K562 (cell line): ENCODE results near the gene TLNRD1. TPM values are rescaled to one million over a fixed set of nuclear protein-coding genes. Genes with fewer than 3 reads are reported as not detected.

Source experiments
- ARID3B ChIP-seq: fragments of 250-450 bp; sonication (Bioruptor Pico); IDR thresholded peaks from 2 replicates; pipeline ENCODE4 v1.4.0; 2020; ENCODE audit warnings: borderline replicate concordance
- FOXA1 ChIP-seq: fragments of 450-650 bp; IDR thresholded peaks from 2 replicates; pipeline ENCODE4 v1.6.1; 2016; ENCODE audit warnings: mild to moderate bottlenecking, borderline replicate concordance
- GABPB2 ChIP-seq: fragments of 250-450 bp; sonication (Bioruptor Pico); conservative IDR thresholded peaks from 2 replicates; pipeline ENCODE4 v1.5.1; 2021; ENCODE audit warnings: mild to moderate bottlenecking
- HSF4 ChIP-seq: fragments of 250-450 bp; sonication (Bioruptor Pico); IDR thresholded peaks from 2 replicates; pipeline ENCODE4 v2.1.2; 2022; ENCODE audit warnings: mild to moderate bottlenecking, moderate library complexity, borderline replicate concordance
- MEF2A ChIP-seq: IDR thresholded peaks from 2 replicates; pipeline ENCODE4 v1.6.1; 2011; ENCODE audit warnings: low read depth, mild to moderate bottlenecking, low read length, moderate library complexity; ENCODE audit not compliant: control insufficient read depth
- PBX2 ChIP-seq, 2 experiments: IDR thresholded peaks in 1 of 2; conservative IDR thresholded peaks in 1 of 2; 2 replicates each; pipeline ENCODE4 v1.6.1; 2016; ENCODE audit warnings: low read depth in 2 of 2, mild to moderate bottlenecking in 1 of 2, missing compliant biosample characterization in 1 of 2, missing genetic modification characterization in 1 of 2, moderate library complexity in 1 of 2
- PREB ChIP-seq: sonication (generic); formaldehyde crosslinking; IDR thresholded peaks from 2 replicates; pipeline ENCODE4 v1.8.1; 2023; ENCODE audit warnings: mild to moderate bottlenecking, missing genetic modification reagents
- SNRNP70 ChIP-seq: fragments of 200-400 bp; formaldehyde crosslinking; optimal IDR thresholded peaks from 2 replicates; pipeline ENCODE3; 2017; ENCODE audit warnings: low read depth, low read length
- TEAD4 ChIP-seq, 2 experiments: sonication (generic) in 1 of 2; formaldehyde crosslinking in 1 of 2; IDR thresholded peaks; 2 replicates each; pipeline versions ENCODE4 v1.6.1 to v1.8.0; 2012 to 2022; ENCODE audit warnings: borderline replicate concordance in 1 of 2, inconsistent platforms in 1 of 2, low read length in 1 of 2, mild to moderate bottlenecking in 1 of 2, missing genetic modification reagents in 1 of 2
- ZBTB43 ChIP-seq: sonication (generic); formaldehyde crosslinking; IDR thresholded peaks from 2 replicates; pipeline ENCODE4 v1.8.0; 2023; ENCODE audit warnings: mild to moderate bottlenecking, missing genetic modification reagents
- polyA plus RNA-seq, 8 experiments: library from polyadenylated mRNA; depleted of rRNA in 4 of 8; stranded (reverse) in 5 of 8; unstranded in 3 of 8; fragments of >200 nt; fragmentation: Nextera tagmentation in 2 of 8; fragmentation: Illumina TruSeq in 1 of 8; extraction: Ambion mirVana in 2 of 8; extraction: Trizol in 1 of 8; gene quantifications; 2 replicates each; pipeline versions ENCODE4 v1.2.1 to v1.2.3, GENCODE V29; 2011 to 2014; ENCODE audit warnings: inconsistent platforms in 1 of 8, missing spikeins in 1 of 8
- total RNA-seq, 7 experiments: library from RNA; depleted of rRNA in 6 of 7; stranded (reverse); fragments of >200 nt in 6 of 7; fragmentation: Illumina TruSeq in 2 of 7; extraction: Trizol in 2 of 7; gene quantifications; 2 replicates each; pipeline versions ENCODE4 v1.2.1 to v1.2.3, GENCODE V29; 2011 to 2021; ENCODE audit warnings: low replicate concordance in 1 of 7
- TF ChIP-seq, protein P1 (sequence below): fragments of 450-650 bp; IDR thresholded peaks from 2 replicates; pipeline ENCODE4 v1.6.1; 2016; ENCODE audit warnings: low read depth, mild to moderate bottlenecking, moderate library complexity
- TF ChIP-seq, protein P2 (sequence below): sonication (generic); formaldehyde crosslinking; IDR thresholded peaks from 2 replicates; pipeline ENCODE4 v1.8.0; 2023; ENCODE audit warnings: missing genetic modification reagents, mild to moderate bottlenecking, borderline replicate concordance

TLNRD1 gene
- total and polyA plus RNA-seq, 9 of the 15 experiments (the other 6 are each of a cell fraction or from before 2014, with no cell fraction given): 1.1 to 33.1 (median 5.7) TPM

DNA sequence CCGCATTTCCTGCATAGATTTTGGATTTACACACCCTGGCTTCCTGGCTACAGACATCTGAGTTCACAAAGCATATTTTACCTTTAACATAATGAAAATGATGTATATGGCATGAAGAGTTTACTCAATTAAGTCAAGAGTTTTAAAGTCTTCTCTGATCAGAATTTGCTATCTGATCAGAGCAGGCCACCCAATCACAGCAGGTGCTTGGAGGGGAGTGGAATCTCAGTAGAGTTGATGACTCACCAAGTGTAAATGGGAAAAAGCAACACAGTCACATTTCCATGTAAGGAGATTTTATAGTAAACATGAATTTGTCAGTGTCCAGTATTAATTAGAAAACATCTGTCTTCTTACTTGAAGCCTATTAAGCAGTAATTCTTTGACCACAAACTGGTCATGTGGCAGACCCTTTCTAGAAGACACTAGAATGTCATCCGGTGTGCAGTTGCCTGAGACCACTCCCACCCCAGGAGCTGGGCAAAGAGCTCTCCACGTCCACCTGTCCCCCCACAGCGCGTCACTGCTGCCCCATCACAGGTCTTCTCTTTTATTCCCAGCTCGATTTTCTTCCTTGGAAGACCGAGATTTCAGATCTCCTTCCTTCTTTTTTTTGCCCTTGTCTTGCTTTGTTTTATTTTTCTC is 21.9 kb upstream of the TLNRD1 start (continued):
- TF ChIP-seq, protein P1, sequence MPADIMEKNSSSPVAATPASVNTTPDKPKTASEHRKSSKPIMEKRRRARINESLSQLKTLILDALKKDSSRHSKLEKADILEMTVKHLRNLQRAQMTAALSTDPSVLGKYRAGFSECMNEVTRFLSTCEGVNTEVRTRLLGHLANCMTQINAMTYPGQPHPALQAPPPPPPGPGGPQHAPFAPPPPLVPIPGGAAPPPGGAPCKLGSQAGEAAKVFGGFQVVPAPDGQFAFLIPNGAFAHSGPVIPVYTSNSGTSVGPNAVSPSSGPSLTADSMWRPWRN: no peak
- no peak for TF ChIP-seq HSF4 (CRISPR knock-in tag)
- no peak for TF ChIP-seq SNRNP70
- no peak for TF ChIP-seq PBX2 (CRISPR knock-in tag; IDR thresholded peaks at IDR 0.05; ENCODE audit: low read depth)
- TF ChIP-seq PBX2 (tag; conservative IDR thresholded peaks at IDR 0.05; ENCODE audit: low read depth): no peak
- no peak for TF ChIP-seq MEF2A
- no peak for TF ChIP-seq ZBTB43
- TF ChIP-seq ARID3B (CRISPR knock-in tag): no peak
- no peak for TF ChIP-seq PREB
- TF ChIP-seq, protein P2, sequence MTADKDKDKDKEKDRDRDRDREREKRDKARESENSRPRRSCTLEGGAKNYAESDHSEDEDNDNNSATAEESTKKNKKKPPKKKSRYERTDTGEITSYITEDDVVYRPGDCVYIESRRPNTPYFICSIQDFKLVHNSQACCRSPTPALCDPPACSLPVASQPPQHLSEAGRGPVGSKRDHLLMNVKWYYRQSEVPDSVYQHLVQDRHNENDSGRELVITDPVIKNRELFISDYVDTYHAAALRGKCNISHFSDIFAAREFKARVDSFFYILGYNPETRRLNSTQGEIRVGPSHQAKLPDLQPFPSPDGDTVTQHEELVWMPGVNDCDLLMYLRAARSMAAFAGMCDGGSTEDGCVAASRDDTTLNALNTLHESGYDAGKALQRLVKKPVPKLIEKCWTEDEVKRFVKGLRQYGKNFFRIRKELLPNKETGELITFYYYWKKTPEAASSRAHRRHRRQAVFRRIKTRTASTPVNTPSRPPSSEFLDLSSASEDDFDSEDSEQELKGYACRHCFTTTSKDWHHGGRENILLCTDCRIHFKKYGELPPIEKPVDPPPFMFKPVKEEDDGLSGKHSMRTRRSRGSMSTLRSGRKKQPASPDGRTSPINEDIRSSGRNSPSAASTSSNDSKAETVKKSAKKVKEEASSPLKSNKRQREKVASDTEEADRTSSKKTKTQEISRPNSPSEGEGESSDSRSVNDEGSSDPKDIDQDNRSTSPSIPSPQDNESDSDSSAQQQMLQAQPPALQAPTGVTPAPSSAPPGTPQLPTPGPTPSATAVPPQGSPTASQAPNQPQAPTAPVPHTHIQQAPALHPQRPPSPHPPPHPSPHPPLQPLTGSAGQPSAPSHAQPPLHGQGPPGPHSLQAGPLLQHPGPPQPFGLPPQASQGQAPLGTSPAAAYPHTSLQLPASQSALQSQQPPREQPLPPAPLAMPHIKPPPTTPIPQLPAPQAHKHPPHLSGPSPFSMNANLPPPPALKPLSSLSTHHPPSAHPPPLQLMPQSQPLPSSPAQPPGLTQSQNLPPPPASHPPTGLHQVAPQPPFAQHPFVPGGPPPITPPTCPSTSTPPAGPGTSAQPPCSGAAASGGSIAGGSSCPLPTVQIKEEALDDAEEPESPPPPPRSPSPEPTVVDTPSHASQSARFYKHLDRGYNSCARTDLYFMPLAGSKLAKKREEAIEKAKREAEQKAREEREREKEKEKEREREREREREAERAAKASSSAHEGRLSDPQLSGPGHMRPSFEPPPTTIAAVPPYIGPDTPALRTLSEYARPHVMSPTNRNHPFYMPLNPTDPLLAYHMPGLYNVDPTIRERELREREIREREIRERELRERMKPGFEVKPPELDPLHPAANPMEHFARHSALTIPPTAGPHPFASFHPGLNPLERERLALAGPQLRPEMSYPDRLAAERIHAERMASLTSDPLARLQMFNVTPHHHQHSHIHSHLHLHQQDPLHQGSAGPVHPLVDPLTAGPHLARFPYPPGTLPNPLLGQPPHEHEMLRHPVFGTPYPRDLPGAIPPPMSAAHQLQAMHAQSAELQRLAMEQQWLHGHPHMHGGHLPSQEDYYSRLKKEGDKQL: no peak
- no peak for TF ChIP-seq FOXA1
- TF ChIP-seq TEAD4 (IDR thresholded peaks at IDR 0.05; ENCODE audit: low read length): peak; percentile 50
- TF ChIP-seq TEAD4 (CRISPR knock-in tag; IDR thresholded peaks at IDR 0.05; ENCODE audit: borderline replicate concordance): no peak
- TF ChIP-seq GABPB2 (CRISPR knock-in tag): no peak
